AG09309 (cell line): ENCODE data around the gene ADGRV1.

Experiments used
- DNase-seq: peaks from one replicate; pipeline ENCODE4 v3.0.0-alpha.2; 2010; ENCODE audit warnings: low read depth
- H3K4me3 ChIP-seq: 2 replicates; pipeline ENCODE4 v1.5.1; 2011; ENCODE audit warnings: mild to moderate bottlenecking, low read depth, low read length, moderate library complexity; ENCODE audit not compliant: control insufficient read depth
- TF ChIP-seq, protein P1 (sequence below): IDR thresholded peaks from 2 replicates; pipeline ENCODE4 v1.5.1; 2011; ENCODE audit warnings: mild to moderate bottlenecking, low read depth, low read length, inconsistent platforms; ENCODE audit not compliant: insufficient read depth, control insufficient read depth; ENCODE audit errors: missing control alignments

Gene ADGRV1

DNA sequence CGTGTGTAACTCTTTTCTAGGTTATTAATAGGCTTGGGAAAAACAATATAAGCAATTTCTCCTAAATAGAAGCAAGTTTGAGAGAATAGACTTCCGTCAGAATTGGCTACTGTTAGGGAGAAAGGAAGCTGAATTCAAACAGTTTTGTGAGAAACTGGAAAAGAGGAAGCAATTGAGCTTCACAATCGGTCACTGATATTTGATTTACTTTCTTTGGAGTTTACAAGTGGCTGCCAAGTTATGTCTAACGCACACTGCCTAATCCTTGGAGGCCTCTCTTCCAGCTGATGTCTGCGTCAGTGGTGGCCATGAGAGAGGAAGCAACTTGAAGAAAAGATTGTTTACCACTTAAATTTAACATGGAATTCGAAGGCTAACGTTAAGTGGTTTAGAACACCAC is 319.5 kb downstream of the ADGRV1 start:
- no peak overlapping the region for H3K4me3 ChIP-seq
- no peak for DNase-seq
- TF ChIP-seq, protein P1, sequence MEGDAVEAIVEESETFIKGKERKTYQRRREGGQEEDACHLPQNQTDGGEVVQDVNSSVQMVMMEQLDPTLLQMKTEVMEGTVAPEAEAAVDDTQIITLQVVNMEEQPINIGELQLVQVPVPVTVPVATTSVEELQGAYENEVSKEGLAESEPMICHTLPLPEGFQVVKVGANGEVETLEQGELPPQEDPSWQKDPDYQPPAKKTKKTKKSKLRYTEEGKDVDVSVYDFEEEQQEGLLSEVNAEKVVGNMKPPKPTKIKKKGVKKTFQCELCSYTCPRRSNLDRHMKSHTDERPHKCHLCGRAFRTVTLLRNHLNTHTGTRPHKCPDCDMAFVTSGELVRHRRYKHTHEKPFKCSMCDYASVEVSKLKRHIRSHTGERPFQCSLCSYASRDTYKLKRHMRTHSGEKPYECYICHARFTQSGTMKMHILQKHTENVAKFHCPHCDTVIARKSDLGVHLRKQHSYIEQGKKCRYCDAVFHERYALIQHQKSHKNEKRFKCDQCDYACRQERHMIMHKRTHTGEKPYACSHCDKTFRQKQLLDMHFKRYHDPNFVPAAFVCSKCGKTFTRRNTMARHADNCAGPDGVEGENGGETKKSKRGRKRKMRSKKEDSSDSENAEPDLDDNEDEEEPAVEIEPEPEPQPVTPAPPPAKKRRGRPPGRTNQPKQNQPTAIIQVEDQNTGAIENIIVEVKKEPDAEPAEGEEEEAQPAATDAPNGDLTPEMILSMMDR: no peak

DNA sequence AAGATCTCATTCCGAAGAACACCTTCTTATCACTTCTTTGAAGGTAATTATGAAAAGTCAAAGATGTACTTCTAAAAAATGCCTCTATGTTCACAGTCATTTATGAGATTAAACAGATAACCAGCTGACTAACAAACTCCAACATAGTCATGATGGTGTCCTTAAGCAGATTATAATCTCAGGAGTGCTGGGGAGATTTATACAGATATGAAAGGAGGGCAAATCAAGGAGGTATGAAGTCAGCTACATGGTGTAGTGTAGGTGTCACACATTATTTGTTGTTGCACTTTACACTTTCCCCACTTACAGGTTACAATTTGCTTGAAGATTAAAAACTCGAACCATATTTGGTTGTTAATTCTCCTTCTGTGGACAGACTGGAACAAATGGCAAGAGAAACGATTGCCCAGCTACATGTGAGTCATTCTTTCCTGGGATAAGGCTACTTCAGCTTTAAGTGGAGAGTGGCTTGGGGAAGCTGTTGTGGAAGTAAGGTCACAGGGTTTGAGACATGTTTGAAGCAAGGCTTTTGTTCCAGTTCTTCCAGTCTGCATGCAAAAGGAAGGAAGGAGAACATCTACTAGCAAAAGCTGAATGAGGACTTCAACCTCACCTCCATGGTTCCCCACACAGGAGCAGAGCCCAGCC is 320.1 kb downstream of the ADGRV1 start:
- no peak for DNase-seq

DNA sequence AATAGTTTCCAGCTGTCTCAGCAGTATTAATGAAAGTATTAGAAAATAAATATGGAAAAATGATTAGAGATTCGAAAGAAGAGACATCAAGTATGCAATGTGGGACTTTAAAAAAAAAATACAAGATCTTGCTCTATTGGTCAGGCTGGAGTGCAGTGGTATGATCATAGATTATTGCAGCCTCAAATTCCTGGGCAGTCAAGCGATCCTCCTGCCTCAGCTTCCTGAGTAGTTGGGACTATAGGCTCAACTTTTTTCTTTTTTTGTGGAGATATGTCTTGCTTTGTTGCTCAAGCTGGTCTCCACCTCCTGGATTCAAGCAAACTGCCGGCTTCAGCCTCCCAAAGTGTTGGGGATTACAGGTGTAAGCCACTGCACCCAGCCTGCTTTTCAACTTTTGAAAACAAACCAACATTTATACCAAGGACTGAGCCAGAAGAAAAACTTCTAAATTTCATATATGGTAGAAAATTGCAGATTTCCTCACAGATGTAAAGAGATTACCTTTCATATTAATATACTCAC is 323.1 kb downstream of the ADGRV1 start:
- no peak overlapping the region for H3K4me3 ChIP-seq
- TF ChIP-seq, protein P1: no peak
- no peak for DNase-seq

More for the DNA sequence above, 320.1 kb downstream of the ADGRV1 start:
- H3K4me3 ChIP-seq: no peak overlapping the region
- TF ChIP-seq, protein P1: no peak

DNA sequence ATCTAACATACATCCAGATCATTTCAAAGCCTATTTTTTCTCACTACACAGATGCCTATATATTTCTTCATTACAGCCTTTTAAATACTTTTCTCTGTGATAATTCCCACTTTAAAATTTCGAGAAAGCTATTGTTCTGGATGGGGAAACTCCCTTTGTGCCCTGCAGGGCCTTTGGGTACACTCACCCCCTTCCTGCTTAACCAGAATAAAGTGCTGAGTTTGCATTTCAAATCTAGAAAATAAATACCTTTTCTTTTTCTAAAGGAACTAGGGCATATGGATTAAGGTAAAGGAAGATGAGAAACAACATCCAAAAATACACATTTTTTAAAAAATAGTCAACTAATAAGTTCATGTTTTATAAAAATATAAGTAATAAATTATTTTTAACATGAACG is 323.9 kb downstream of the ADGRV1 start:
- DNase-seq: no peak
- H3K4me3 ChIP-seq: no peak overlapping the region
- TF ChIP-seq, protein P1: no peak

DNA sequence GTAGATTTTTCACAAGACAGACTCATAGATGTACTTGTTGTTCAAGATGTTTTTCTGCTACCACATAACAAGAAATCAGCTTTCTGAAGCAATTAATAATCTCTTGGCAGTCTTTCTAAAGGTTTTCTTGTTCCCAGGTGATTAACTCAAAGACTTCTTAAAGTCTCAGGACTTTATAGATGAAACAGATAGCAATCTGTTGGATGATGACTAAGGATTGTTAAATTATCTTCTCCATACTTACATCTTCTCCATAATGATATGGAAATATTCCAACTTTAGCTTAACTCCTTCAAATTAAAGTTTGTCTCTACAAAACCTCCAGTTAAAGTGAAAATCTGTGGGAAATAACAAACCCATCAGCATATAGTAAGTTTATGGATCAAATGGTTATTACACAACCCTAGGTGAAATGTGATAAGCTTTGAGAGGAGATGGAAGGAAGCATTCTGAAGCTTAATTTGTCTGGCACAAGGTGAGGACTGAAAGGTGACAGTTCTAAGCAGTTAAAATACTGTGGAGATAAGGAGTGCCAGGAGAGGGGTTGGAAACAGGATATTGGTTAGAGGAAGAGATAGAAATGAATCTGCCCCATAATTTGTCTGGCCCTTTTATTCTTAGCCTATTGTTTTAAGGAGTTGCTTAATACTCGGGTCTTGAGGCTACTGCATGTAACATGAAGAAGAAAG is 326.7 kb downstream of the ADGRV1 start:
- TF ChIP-seq, protein P1: no peak
- no peak for DNase-seq
- no peak overlapping the region for H3K4me3 ChIP-seq

DNA sequence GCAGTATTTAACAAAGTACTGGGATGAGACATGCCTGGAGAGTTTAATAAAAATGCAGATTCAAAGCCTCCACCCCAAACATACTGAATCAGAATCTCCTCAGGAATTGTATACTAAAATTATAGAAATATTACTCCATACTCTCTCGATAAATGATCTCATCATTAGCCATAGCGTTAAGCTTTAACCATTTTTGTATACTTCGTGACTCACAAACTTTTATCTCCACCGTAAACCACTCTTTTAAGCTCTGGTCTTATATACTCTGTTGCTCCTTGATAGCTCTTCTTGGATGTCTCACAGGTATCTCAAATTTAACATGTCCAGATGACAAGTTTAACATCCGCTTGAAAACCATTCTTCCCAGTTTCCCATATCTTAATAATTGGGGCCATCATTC is 327.8 kb downstream of the ADGRV1 start:
- TF ChIP-seq, protein P1: no peak
- H3K4me3 ChIP-seq: no peak overlapping the region
- DNase-seq: no peak
